C4-2B (cell line): ENCODE results near the gene C11orf58.

Source experiments
- ZFX ChIP-seq: fragments of 450-650 bp; IDR thresholded peaks from 2 replicates; pipeline ENCODE4 v1.6.1; 2017
- TF ChIP-seq, protein P1 (sequence below): fragments of 450-650 bp; conservative IDR thresholded peaks from 2 replicates; pipeline ENCODE4 v1.5.1; 2017; ENCODE audit warnings: mild to moderate bottlenecking

GRCh38 chr11:16792426-16792825 lies 54.0 kb downstream of the C11orf58 start:
- TF ChIP-seq, protein P1, sequence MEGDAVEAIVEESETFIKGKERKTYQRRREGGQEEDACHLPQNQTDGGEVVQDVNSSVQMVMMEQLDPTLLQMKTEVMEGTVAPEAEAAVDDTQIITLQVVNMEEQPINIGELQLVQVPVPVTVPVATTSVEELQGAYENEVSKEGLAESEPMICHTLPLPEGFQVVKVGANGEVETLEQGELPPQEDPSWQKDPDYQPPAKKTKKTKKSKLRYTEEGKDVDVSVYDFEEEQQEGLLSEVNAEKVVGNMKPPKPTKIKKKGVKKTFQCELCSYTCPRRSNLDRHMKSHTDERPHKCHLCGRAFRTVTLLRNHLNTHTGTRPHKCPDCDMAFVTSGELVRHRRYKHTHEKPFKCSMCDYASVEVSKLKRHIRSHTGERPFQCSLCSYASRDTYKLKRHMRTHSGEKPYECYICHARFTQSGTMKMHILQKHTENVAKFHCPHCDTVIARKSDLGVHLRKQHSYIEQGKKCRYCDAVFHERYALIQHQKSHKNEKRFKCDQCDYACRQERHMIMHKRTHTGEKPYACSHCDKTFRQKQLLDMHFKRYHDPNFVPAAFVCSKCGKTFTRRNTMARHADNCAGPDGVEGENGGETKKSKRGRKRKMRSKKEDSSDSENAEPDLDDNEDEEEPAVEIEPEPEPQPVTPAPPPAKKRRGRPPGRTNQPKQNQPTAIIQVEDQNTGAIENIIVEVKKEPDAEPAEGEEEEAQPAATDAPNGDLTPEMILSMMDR, result no peak
- no peak for TF ChIP-seq ZFX
